Sigmoid colon (tissue), 4 donors: Measurements from ENCODE around the gene BCL2L1.

ENCODE experiments used
- CTCF ChIP-seq, 4 experiments: fragments of 450-650 bp in 3 of 4; fragments of 200-600 bp in 1 of 4; IDR thresholded peaks; one replicate each; pipeline ENCODE4 v1.5.1; 2016 to 2019; ENCODE audit warnings: antibody characterized with exemption in 4 of 4, mild to moderate bottlenecking in 3 of 4, moderate library complexity in 2 of 4
- EP300 ChIP-seq, 4 donors: sonication (generic); formaldehyde crosslinking; IDR thresholded peaks; one replicate each; pipeline ENCODE4 v1.6.1; 2017; ENCODE audit warnings: antibody characterized with exemption in 4 of 4
- POLR2A ChIP-seq, 2 donors: fragments of 450-650 bp; IDR thresholded peaks; one replicate each; pipeline ENCODE4 v1.6.1; 2016; ENCODE audit warnings: antibody characterized with exemption in 2 of 2, mild to moderate bottlenecking in 2 of 2, moderate library complexity in 2 of 2
- POLR2AphosphoS5 ChIP-seq, 4 donors: sonication (generic); formaldehyde crosslinking; IDR thresholded peaks; one replicate each; pipeline ENCODE4 v1.6.1; 2017; ENCODE audit warnings: antibody characterized with exemption in 4 of 4

GRCh38 chr20:31687777-31688176 is 34.9 kb downstream of the BCL2L1 start:
- TF ChIP-seq CTCF (IDR thresholded peaks at IDR 0.05): no peak
- no peak for TF ChIP-seq POLR2A (IDR thresholded peaks at IDR 0.05)
- TF ChIP-seq POLR2AphosphoS5 (IDR thresholded peaks at IDR 0.05): no peak
- no peak for TF ChIP-seq EP300 (IDR thresholded peaks at IDR 0.05)
